ENCODE data around the gene RHOG. TPM values are rescaled to one million over a fixed set of nuclear protein-coding genes. Genes with fewer than 3 reads are reported as not detected.

RHOG gene
- polyA plus RNA-seq, 2 of the 4 experiments (the other 2 are of a cell fraction): 41.1 to 64.3 TPM

- H3K9me3 ChIP-seq: no peaks in the 10 kb centered on the region
- H3K4me1 ChIP-seq: peaks cover 39% of the 10 kb centered on the region
- ChIA-PET CTCF (interaction anchor here (0.9 to 27.8 kb wide), 7 partner anchors 8 to 229 kb away, joined by 3 to 919 read pairs (median 18); partner anchors contain the start of genes PGAP2 and STIM1), POLR2A (interaction anchor here (0.9 to 2.2 kb wide), 8 partner anchors 9 to 232 kb away, joined by 4 to 44 read pairs (median 7); partner anchors contain the start of genes PGAP2 and STIM1)
- TF ChIP-seq ELK1 (IDR thresholded peaks at IDR 0.05; ENCODE audit: low read depth, low read length) (no peak), PHF8 (IDR thresholded peaks at IDR 0.05; ENCODE audit: borderline replicate concordance, low read depth) (no peak), RNF2 (IDR thresholded peaks at IDR 0.05; ENCODE audit: borderline replicate concordance, low read depth) (no peak), HMGXB4 (CRISPR knock-in tag; IDR thresholded peaks at IDR 0.05; ENCODE audit: borderline replicate concordance) (no peak), ZC3H11A (IDR thresholded peaks at IDR 0.05) (no peak), CEBPB (IDR thresholded peaks at IDR 0.05) (no peak), SREBF2 (IDR thresholded peaks at IDR 0.05) (no peak), HOXA7 (CRISPR knock-in tag; IDR thresholded peaks at IDR 0.05) (no peak), CBX8 (IDR thresholded peaks at IDR 0.05) (no peak), RAD21 (conservative IDR thresholded peaks at IDR 0.05 in 1 of 2, IDR thresholded peaks at IDR 0.05 in 1 of 2) (no peak), GATA3 (IDR thresholded peaks at IDR 0.05; ENCODE audit: borderline replicate concordance) (no peak), HOXB5 (CRISPR knock-in tag; IDR thresholded peaks at IDR 0.05) (no peak), RFX5 (IDR thresholded peaks at IDR 0.05) (no peak), CHD4 (IDR thresholded peaks at IDR 0.05; ENCODE audit: borderline replicate concordance) (no peak), EHMT2 (IDR thresholded peaks at IDR 0.05; ENCODE audit: low read depth) (no peak), FOSL2 (IDR thresholded peaks at IDR 0.05) (no peak), FOSL2 (CRISPR knock-in tag; IDR thresholded peaks at IDR 0.05) (no peak)
- TF ChIP-seq, protein P1, sequence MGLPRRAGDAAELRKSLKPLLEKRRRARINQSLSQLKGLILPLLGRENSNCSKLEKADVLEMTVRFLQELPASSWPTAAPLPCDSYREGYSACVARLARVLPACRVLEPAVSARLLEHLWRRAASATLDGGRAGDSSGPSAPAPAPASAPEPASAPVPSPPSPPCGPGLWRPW (IDR thresholded peaks at IDR 0.05): no peak
- TF ChIP-seq, protein P2, sequence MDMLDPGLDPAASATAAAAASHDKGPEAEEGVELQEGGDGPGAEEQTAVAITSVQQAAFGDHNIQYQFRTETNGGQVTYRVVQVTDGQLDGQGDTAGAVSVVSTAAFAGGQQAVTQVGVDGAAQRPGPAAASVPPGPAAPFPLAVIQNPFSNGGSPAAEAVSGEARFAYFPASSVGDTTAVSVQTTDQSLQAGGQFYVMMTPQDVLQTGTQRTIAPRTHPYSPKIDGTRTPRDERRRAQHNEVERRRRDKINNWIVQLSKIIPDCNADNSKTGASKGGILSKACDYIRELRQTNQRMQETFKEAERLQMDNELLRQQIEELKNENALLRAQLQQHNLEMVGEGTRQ (IDR thresholded peaks at IDR 0.05): no peak
- H3K27ac ChIP-seq: peak overlapping the region; percentile 95 to 98
- ATAC-seq (peak; percentile 48 to 49), FAIRE-seq (no peak), DNase-seq (ENCODE audit: low read depth in 1 of 2, low spot score in 1 of 2) (no peak)
- 9% methylated on average over 12 of the region's 46 CpGs for WGBS (ENCODE audit: missing lambda C conversion rate)
- peak overlapping the region; percentile 84 for H3K4me3 ChIP-seq
- H3K4me2 ChIP-seq: peak overlapping the region; percentile 84
These were observed 522 bp downstream of the RHOG start for GRCh38 chr11:3840004-3840869.

DNA sequence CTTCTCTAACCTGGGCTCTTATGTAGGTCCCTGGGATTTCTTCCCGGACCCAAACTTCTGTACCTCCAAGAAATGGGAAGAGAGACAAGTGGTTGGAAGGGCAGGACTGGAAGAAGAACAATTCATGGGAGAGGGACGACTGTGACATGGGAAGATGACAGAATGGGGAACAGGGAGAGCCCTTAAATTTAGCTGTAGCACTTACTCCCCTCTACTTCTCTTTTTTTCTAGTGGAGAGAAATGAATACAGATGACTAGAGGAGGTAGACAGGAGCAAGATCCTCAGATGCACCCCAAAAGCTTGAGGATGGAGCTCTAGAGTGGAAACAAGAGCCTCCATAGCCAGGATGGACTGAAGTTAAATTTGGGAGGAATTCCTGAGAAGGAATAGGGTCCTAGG, 2.3 kb downstream of the RHOG start:
- ChIA-PET CTCF (interaction anchor here (0.6 to 27.8 kb wide), 5 partner anchors 11 to 267 kb away, joined by 6 to 919 read pairs (median 14); partner anchors contain the start of genes PGAP2 and STIM1), POLR2A (no interaction called here)
- 84% methylated on average over 2 of the region's 2 CpGs for WGBS (ENCODE audit: missing lambda C conversion rate)
- ATAC-seq: no peak
- no peaks in the 10 kb centered on the region for H3K9me3 ChIP-seq
- no peak overlapping the region for H3K27ac ChIP-seq
- H3K4me1 ChIP-seq: peaks cover 45% of the 10 kb centered on the region
- FAIRE-seq: no peak
- peak overlapping the region; percentile 84; the same call in 1 of the 3 replicates for H3K4me2 ChIP-seq
- H3K4me3 ChIP-seq: no peak overlapping the region
- no peak for DNase-seq (ENCODE audit: low read depth in 1 of 2, low spot score in 1 of 2)
- no peak for TF ChIP-seq ZFP36 (IDR thresholded peaks at IDR 0.05; ENCODE audit: borderline replicate concordance, partially characterized antibody)
- TF ChIP-seq MAX (IDR thresholded peaks at IDR 0.05): no peak
- TF ChIP-seq GATA3 (IDR thresholded peaks at IDR 0.05; ENCODE audit: borderline replicate concordance): no peak
- no peak for TF ChIP-seq FOSL2 (IDR thresholded peaks at IDR 0.05)
- no peak for TF ChIP-seq FOSL2 (CRISPR knock-in tag; IDR thresholded peaks at IDR 0.05)
- no peak for TF ChIP-seq KDM1A (IDR thresholded peaks at IDR 0.05; ENCODE audit: low read depth)
- no peak for TF ChIP-seq EHMT2 (IDR thresholded peaks at IDR 0.05; ENCODE audit: low read depth)
- no peak for TF ChIP-seq CHD4 (IDR thresholded peaks at IDR 0.05; ENCODE audit: borderline replicate concordance)
- no peak for TF ChIP-seq BHLHE40 (IDR thresholded peaks at IDR 0.05; ENCODE audit: low read depth, low read length)
- TF ChIP-seq RAD21 (conservative IDR thresholded peaks at IDR 0.05 in 1 of 2, IDR thresholded peaks at IDR 0.05 in 1 of 2): no peak
- no peak for TF ChIP-seq CHD2 (IDR thresholded peaks at IDR 0.05; ENCODE audit: low read length, partially characterized antibody)
- TF ChIP-seq ZNF302 (CRISPR knock-in tag; IDR thresholded peaks at IDR 0.05): no peak
- TF ChIP-seq RNF2 (IDR thresholded peaks at IDR 0.05; ENCODE audit: borderline replicate concordance, low read depth): no peak
